IPS DF 4.7 (cell line): Measurements from ENCODE around the gene AHCYL2.

Experiments used
- DNase-seq: peaks from one replicate; pipeline ENCODE4 v3.0.0-alpha.2; 2013; ENCODE audit warnings: low spot score; ENCODE audit errors: extremely low read depth

Gene AHCYL2

DNA sequence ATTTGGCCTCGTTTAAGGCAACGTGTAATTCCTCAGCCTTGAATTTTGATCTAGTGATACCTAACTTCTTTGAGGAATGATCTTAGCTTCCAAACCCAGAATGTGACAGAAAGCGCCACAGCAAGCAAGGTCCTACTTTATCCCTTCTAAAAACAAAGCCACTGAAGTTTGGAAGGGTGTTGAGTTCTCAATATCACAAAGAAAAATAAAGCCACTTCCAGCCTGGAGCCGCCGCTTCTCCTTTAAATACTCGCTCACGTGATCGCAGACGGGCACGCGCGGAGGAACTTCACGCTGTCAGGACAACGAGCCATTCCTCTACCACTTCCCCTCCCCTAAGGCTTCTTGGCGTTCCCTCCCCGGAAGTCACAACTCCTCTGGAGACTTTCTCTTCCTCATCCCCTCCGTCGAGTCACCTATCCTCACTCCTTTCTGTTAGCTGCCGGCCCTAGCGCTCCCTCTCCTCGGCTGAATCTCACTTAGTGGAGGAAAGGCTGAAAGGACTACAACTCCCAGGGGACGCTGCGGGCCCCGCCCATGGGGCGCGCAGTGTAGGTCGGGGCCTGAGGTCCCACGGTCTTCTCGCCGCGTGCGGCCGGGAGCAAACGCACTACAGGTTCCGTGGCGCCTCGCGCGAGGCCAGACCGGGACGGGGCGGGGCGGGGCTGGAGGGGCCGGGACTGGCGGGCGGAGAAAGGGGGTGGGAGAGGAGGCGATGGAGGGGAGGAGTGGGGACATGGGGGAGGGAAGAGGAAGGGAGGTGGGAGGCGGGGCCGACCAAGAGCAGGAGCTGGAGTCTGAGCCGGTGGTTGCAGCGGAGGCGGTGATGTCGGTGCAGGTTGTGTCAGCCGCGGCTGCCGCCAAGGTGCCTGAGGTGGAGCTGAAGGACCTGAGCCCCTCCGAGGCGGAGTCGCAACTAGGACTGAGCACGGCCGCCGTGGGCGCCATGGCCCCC lies at the start of gene AHCYL2:
TSS of gene AHCYL2 (plus strand) at position 780 of the 955 bp plus-strand sequence.
- DNase-seq, result peak; percentile 92

DNA sequence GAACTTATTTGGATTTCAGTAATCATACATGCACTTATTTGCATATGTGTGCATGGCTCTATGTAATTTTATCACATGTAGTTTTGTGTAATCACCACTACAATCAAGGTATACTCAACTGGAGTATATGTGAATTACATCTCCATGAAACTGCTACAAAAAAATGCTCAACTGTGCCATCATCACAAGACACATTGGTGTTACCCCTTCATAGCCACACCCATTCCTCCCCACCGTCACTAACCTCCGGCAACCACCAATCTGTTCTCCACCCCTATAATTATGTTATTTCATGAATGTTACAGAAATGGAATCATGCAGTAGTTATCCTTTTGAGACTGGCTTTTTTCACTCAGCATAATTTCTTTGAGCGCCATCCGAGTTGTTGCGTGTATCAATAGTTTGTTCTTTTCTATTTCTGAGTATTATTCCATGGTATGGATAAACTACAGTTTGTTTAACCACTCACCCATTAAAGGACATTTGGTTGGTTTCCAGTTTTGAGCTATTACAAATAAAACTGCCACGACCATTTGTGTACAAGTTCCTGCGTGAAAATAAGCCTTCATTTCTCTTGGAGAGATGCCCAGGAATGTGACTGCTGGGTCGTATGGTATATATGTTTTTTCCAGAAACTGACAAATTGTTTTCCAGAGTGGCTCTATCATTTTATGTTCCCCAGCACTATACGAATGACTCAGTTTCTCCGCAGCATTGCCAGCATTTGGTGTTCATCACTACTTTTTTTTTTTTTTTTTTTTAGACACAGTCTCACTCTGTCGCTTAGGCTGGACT lies 47.7 kb upstream of the AHCYL2 start:
- DNase-seq, result no peak

DNA sequence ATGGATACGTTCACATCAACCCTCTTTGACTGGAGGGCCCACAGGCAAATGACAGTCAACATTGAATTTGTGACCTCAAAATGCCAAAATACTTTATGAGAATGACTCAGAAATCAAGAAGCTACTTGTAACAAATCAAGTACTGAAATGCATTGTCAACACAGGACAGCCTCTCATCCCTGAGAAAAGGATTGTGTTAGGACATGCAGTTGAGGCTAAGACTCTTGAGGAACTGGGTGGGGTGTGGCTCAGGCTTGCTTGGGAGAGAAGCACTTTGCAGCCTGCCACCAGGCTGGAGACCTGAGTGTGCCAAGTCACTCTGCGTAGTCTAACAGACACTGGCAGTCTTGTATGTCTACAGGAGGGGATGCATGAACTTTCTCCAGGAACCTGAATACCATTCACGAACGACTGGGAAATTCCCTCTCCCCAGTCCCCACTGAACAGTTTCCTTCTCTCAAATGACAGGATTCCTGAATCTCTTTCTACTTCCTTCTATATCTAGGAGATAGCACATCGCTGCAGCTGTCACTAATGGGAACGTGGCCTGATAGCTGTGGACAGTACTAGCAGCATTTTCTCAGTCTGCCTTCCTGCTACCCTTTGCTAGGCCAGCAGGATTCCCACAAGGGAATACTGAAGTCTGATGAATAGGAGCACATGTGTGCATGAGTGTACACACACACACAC lies 39.7 kb upstream of the AHCYL2 start:
- no peak for DNase-seq

DNA sequence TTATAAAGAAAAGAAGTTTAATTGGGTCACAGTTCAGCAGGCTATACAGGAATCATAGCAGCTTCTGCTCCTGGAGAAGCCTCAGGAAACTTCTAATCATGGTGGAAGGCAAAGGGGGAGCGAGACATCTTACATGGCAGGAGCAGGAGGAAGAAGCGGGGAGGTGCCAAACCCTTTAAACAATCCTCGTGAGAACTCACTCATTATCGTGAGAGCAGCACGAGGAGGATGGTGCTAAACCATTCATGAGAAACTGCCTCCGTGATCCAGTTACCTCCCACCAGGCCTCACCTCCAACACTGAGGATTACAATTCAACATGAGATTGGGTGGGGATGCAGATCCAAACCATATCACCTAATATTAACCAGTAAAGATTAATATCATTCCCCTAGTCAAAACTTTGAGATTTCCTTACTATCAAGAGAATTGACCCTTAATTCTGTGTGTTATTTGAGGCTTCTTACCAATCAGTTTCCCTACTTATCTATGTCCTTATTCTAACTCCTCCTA lies 38.0 kb upstream of the AHCYL2 start:
- no peak for DNase-seq

DNA sequence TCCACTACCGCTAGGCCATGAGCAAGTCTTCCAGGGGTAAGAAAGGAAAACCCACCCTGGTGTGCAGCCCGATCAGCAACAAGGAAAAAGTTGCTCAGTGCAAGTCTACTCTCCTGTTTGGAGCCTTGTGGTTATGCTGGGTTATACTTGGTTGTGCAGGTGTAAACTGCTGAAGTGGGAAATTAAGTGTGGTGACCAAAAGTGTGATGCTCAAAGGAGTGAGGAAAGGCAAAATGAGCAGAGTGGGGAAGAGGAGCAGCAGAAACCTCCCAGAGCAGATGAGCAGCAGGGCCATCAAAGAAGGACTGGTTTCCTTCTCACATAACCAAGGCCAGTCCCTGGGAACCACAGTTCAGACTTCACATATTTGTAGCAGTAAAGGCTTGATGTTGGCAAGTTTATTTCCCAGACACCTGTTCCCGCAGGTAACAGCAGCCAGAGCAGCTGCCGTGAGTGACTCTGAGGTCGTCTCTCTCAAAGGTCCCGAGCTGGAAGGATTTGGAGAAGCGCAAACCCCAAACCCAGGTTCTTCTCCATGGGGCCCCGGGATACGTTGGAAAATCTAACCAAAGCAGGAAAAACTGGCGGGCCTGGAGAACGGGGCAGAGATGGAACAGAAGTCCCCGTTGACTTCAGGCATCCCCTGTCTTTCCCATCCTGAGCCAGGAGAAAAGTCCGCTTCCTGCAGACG lies 37.0 kb upstream of the AHCYL2 start:
- no peak for DNase-seq

DNA sequence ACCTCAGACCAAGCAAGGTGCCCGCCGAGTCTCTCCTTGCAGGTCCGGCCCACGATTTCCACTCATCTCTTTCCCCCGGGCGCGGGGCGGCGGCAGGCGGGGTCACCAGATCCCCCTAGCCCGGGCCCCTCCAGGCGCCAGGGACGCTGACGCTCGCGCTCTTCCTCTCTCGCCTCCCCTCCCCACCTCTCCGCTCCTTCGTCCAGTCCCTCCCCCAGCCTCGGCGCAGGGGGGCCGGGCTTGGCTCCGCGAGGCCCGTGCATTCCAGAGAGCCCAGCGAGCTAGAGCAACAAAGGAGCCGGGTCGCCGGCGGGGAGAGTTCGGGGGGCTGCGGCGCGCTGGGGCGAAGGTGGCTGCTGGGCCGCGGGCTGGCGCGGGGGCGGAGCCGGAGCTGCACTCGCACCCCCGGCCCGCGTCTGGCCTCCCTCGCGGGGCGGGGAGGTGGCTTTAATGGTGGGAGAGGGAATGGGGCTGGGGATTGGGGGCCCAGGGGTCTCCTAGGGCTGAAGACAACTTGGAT lies 36.4 kb upstream of the AHCYL2 start, which contains the start of gene SMO:
TSS of gene SMO (plus strand) at position 262 of the 520 bp plus-strand sequence. CDS start 519 bp downstream, outside the sequence.
- DNase-seq, result no peak

DNA sequence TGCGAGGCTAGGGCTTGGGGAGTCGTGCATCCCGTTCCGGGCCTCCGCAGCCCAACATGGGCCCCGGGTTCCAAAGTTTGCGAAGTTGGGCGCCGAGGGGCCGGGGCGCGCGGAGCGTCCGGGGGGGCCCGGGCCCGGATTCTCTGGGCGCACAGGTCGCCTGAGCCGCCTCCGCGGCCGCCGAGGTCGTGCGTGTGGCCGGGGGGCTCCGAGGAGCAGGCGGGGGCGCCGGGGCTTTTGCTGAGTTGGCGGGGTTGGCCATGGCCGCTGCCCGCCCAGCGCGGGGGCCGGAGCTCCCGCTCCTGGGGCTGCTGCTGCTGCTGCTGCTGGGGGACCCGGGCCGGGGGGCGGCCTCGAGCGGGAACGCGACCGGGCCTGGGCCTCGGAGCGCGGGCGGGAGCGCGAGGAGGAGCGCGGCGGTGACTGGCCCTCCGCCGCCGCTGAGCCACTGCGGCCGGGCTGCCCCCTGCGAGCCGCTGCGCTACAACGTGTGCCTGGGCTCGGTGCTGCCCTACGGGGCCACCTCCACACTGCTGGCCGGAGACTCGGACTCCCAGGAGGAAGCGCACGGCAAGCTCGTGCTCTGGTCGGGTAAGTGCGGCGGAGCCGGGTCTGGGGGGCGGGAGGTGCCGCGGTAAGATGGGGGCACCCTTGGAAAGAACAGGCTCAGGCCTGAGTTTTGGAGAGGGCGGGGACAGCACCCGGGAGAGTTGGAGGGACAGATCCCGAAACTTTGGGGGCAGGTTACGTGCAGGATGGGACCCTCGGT lies 35.8 kb upstream of the AHCYL2 start:
- no peak for DNase-seq

DNA sequence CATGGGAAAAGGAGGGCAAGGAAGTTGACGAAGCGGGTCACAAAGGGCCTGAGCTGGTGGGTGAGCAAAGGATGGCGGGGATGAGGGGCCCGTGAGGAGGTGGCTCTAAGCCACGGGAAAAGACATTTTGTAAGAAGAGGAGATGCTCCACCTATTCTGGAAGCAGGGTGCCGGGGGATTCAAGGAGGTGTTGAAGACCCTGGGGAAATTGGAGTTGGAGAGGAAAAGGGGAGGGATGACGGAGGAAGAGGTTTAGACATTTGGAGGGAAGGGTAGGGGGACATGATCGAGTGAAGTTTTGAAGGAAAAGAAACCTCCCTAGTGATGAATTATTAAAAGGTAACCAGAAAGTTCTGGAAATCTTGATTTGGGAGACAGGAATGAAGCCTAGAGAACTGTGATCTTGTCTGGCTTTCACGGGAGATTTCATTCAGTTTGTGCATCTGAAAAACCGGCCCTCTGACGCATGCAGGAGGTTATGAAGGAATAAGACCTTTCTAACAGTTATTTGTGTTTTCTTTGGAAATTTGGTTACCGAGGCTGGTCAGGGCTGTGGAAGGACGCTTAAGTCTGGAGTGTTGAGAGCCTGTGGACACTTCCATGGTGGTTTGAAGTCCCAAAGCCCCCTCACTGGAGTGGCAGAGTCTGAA lies 35.0 kb upstream of the AHCYL2 start:
- no peak for DNase-seq

DNA sequence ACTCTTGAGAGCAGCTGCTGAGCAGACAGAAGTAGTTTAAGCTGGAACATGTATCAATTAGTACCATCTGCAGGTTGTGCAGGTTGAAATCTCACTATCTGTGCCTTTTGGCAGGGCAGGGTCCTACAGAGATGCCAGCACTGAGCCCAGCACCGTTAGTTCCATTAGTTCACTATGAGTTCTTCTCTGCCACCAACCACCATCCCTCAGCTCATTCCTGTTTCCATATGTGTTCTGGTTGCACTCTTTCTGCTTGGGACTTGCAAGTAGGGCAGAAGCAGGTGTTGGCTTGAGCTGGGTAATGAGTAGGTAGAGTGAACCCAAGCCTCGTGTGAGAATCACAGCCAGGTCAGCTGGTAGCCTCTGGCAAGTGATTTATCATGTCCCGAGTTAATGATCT lies 33.6 kb upstream of the AHCYL2 start:
- no peak for DNase-seq

DNA sequence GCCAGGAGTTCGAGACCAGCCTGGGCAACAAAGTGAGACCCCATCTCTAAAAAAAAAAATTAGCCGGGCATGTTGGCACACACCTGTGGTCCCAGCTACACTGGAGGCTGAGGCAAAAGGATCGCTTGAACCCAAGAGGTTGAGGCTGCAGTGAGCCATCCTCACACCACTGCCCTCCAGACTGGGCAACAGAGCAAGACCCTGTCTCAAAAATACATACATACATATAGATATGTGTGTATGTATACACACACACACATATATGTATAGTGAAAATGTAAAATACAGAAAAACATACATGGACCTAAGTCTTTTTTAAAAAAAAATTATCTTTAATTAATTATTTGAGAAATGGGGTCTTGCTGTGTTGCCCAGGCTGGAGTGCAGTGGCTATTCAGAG lies 30.9 kb upstream of the AHCYL2 start:
- no peak for DNase-seq

DNA sequence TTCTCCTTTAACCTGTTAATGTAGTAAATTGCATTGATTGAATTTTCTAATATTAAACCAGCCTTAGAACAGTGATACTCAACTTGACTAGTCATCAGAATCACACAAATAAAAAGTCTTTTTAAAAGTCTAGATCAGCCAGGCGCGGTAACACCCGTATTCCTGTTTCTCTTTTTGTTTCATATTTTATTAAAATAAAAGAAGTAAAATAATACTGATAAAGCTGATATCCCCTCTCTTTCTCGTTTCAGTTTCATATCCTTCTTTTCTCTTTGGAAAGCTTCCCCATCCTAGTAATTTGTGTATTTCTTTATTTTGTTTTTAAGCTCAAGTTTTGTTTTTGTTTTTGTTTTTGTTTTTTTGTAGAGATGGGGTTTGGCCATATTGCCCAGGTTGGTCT lies 27.1 kb upstream of the AHCYL2 start:
- DNase-seq, result no peak

DNA sequence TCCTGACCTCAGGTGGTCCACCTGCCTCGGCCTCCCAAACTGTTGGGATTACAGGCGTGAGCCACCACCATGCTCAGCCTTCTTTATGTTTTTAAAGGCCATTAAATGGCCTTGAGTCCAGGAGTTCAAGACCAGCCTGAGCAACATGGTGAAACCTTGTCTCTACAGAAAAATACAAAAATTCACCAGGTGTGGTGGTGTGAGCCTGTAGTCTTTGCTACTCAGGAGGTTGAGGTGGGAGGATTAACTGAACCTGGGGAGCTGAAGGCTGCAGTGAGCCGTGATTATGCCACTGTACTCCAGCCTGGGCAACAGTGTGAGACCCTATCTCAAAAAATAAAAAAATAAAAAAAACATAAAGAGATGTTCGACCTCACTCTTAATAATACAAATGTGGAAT lies 25.4 kb upstream of the AHCYL2 start:
- DNase-seq, result no peak

DNA sequence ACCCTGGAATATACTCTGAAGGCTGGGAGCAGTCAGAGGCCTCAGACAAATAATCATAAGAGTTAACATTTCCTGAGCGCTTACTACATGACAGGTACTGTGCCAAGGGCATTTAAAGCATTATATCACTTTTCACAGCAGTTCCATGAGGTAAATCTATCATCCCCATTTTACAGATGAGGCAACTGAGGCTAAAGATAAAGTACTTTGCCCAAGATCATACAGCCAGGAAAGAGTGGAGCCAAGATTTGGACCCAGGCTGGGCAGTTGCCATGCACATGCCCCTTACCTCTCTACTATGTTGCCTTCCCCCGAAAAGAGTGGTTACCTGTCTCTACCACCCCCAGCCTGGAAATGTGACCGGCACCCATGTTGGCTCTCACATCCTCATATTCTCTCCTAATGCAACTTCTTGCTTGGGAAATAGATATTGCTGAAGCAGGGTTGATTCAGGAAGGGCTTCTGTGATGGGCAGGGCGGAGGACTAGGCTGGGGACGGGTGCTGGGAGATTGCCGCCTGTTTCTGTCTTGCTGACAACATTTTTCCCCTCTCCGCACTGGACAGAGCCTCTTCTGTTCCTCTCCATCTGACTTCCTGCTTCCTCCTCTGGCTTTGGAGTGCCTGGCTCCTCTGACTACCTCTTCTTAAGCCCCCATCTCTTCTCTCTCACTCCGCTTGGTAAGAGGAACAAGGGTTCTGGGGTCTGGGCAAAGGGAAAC lies 22.6 kb upstream of the AHCYL2 start:
- DNase-seq, result no peak

DNA sequence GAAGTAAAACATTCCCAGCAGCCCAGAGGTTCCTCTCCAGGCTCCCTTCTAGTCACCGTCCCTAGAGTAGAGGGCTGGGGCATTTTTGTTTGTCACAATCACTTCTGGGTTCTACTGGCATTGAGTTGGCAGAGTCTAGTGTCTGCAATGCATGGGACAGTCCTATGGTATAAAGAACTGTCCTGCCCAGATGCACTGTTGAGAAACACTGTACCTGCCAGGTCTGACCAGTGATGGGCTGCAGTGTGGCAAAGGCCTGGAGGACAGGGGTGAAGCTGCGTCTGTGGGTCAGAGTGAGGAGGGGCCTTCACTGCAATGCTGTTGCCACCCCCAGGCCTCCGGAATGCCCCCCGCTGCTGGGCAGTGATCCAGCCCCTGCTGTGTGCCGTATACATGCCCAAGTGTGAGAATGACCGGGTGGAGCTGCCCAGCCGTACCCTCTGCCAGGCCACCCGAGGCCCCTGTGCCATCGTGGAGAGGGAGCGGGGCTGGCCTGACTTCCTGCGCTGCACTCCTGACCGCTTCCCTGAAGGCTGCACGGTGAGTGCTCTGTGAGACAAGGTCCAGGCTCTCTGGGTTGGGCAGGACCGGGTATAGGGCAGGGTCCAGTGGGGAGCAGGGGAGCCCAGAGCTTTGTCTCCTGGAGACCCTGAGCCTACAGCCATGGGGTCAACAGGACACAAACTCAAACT lies 21.6 kb upstream of the AHCYL2 start:
- no peak for DNase-seq

DNA sequence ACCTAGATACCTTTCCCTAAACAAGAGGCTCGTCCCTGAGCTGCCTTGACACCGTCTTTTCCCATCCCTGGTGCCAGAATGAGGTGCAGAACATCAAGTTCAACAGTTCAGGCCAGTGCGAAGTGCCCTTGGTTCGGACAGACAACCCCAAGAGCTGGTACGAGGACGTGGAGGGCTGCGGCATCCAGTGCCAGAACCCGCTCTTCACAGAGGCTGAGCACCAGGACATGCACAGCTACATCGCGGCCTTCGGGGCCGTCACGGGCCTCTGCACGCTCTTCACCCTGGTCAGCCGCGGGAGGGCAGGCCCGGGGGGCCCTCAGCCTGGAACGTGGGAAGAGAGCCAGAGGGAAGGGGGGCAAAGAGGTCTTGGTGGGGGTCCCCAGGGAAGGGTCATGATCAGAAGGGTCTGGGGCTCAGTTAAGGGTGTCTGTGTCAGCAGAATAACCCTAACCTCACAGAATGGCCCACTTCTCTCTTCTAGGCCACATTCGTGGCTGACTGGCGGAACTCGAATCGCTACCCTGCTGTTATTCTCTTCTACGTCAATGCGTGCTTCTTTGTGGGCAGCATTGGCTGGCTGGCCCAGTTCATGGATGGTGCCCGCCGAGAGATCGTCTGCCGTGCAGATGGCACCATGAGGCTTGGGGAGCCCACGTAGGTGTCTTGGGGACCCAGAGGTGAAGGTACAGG lies 19.6 kb upstream of the AHCYL2 start:
- DNase-seq, result no peak

DNA sequence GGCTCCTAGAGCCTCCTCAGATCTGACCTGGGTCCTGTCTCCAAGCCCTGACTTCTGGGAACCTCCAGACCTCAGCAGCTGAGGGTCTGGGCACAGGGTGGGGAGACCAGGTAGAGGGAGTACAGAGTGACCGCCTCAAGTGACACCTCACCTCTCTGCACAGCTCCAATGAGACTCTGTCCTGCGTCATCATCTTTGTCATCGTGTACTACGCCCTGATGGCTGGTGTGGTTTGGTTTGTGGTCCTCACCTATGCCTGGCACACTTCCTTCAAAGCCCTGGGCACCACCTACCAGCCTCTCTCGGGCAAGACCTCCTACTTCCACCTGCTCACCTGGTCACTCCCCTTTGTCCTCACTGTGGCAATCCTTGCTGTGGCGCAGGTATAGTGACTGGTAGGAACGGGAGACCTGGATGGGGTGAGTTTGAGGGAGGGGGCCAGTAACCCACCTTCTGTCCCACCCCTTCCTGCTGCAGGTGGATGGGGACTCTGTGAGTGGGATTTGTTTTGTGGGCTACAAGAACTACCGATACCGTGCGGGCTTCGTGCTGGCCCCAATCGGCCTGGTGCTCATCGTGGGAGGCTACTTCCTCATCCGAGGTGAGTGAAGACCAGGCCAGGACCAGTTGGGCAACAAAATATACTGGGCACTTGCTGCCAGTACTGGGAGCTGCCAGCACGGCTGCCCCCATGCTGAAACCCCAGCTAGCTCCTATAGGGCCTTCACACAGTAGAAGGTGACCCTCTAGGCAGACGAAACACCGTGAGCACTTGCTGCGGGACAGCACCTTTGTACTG lies 18.6 kb upstream of the AHCYL2 start:
- no peak for DNase-seq

DNA sequence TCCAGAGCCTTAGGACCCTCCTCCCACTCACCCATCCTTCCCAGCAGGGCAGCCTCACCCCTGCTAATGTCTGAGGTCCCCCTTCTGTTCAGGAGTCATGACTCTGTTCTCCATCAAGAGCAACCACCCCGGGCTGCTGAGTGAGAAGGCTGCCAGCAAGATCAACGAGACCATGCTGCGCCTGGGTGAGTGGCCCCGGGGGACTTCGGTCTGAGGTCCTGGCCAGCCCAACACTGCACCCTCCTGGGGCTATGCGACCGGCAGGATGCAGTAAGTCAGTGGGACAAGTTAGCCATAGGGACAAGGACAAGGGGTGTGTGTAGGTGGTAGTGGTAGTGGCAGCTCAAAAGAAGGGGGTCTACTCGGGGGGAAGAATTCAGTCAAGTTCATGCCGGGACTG lies 16.2 kb upstream of the AHCYL2 start:
- no peak for DNase-seq
